ENCODE results near the gene VAMP1.
A peak's percentile ranks its signal among the peaks of the same experiment; 100 is the strongest.
"Not testable (repeated sequence)": the region's sequence is repeated elsewhere in the genome, so short reads cannot be mapped to it uniquely, and the experiment has no call there.

The VAMP1 gene, protein sequence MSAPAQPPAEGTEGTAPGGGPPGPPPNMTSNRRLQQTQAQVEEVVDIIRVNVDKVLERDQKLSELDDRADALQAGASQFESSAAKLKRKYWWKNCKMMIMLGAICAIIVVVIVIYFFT

DNA sequence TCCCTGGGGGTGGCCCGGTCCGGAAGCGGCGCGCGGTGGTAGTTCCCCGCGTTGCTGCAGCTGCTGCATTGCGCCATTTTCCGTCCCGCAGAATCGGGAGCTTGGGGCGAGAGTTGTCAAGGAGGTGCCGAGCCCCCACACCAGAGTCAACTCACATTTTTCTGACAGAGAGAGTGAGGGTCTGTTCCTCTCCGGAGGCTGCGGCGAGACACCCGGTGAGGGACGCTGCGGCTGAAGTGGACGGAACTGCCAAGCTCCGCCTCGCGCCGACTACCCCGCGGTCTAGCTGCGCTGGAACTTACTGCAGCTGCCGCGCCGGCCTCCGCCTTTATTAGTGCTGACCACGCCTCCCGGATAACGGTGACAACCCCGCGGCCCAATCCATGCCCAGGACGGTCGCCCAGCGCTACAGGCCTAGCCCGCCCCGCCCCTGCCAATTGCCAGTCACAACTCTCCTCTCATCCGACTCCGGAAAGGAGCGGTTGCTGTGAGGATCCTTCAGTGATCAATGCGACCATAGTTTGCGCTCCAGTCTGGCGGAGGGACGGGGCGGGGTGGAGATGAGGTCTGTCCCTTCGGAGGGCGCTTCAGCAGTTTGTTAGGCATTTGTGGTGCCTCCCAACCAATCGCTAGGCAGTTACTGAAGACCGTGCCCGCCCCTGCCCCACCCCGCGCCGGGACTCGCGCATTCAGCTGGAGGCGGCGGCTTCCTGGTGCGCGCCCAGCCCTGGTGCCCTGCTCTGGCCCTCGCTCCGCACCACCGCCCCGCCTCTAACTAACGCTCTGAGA is at the start of gene VAMP1:
TSS of gene VAMP1 (minus strand) at position 303 of the 789 bp plus-strand sequence. CDS start at position 157, 146 bp downstream.
- peak; percentile 99 for DNase-seq

DNA sequence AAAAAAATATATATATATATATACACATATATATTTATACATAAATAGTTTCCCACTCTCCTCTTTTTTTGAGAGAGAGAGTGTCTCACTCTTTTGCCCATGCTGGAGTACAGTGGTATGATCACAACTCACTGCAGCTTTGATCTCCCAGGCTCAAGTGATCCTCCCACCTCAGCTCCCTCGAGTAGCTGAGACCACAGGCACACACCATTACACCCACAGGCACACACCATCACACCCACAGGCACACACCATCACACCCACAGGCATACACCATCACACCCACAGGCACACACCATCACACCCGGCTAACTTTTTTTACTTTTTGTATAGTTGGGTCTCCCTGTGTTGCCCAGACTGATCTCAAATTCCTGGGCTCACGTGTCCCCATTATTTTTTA is 49.7 kb upstream of the VAMP1 start:
- no peak for DNase-seq

DNA sequence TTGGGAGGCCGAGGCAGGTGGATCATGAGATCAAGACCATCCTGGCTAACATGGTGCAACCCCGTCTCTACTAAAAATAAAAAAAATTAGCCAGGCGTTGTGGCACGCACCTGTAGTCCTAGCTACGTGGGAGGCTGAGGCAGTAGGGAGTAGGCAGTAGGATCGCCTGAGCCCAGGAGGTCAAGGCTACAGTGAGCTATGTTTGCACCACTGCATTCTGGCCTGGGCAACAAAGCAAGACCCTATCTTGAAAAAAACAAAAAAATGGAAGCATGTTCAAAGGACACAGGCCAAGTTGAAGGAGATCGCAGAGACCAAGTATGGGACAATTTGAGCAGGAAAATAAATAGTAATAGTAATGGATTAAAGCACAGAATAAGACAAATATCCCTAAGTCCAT is 37.6 kb upstream of the VAMP1 start:
- DNase-seq: no peak

DNA sequence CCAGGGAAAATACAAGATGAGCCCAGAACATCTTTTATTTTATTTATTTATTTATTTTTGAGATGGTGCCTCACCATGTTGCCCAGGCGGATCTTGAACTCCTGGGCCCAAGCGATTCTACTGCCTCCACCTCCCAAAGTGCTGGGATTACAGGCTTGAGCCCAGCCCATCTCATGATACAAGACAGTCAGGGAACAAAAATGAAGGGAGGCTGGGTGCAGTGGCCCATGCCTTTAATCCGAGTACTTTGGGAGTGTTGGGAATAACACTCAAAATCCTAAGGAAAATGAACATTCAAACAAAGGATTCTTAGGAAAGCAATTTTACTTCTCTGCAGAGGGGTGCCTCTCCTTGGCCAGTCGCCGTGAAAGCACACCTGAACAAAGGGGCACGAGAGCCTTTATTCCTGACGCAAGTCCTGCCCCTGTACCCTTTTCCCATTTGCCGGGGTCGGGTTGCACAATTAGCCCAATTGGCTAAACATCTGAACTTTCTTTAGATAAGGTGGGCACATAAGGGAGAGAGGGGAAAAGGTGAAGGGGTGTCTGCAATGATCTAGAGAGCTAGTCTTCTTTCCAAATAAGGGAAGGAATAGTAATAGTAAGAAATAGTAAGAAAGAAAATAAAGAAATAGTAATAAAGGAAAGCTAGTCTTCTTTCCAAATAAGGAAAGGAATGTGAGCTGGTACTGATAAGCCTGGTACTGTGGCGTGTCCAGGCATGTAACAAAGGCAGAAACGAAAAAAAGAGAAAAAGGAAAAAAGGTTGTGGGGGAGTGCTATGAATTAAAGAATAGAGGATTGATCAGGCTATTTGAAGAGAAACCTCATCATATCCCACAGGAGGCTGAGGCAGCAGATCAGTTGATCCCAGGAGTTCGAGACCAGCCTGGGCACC is 36.9 kb upstream of the VAMP1 start:
- no peak for DNase-seq

DNA sequence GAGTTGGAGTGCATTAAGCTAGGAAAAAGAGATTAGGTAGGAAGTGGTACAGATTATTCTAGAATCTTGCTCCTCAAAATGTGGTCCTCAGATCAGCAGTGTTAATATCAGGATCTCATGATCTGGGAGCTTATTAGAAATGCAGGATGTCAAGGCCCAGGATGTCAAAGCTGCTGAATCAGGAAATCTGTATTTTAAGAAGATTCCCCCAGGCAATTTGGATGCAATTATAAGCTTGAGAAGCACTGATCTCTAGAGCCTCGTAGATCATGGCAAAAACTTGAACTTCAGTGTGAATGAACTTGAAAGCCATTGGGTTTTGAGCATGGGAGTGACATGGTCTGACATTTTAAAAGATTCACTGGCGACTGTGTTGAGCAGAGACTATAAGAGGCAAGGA is 30.0 kb upstream of the VAMP1 start:
- DNase-seq: no peak

DNA sequence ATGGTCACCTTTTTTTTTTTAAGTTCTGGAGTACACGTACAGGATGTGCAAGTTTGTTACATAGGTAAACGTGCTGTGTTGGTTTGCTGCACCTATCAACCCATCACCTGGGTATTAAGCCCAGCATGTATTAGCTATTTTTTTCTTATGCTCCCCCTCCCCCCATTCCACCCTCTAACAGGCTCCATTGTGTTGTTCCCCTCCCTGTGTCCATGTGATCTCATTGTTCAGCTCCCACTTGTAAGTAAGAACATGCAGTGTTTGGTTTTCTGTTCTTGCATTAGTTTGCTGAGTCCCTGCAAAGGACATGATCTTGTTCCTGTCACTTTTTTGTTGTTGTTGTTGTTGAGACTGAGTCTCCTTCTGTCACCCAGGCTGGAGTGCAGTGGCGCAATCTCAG is 26.8 kb upstream of the VAMP1 start:
- DNase-seq: not testable (repeated sequence)

DNA sequence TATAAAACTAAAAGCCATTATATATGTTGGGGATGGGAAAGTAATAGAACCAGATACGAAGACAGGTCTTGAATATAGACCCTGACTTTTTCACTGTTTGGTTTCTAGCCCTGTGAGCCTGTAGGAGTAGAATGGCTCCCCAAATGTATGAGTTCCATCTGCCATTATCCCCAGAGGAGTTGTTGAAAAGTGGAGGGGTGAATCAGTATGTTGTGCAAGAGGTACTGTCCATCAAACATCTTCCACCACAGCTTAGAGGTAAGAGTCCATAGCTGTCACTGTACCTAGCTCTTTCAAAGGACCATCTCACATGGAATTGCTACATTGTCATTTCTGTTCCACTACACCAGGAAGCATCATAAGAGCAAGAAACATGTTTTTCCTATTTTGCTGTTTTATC is 24.5 kb upstream of the VAMP1 start:
- no peak for DNase-seq

DNA sequence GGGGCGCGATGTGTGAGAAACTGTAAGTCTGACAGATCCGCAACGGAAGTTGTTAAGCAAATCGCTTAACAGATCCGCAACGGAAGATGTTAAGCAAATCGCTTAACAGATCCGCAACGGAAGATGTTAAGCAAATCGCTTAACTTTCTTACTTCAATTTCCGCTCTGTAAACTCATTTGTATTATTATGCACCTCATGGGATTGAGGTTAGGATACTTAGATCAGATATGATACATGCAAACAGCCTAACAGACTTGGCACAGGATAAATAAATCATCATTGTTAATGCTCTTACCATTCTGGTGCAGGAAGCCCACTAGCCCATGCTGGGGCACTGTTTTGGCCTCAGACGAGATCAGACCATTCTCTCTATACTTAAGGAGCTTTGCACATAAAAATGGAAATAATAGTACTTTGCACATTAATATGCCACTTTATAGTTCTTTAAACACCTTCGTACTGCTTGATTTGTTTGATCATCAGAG is 23.8 kb upstream of the VAMP1 start:
- DNase-seq: peak; percentile 11

DNA sequence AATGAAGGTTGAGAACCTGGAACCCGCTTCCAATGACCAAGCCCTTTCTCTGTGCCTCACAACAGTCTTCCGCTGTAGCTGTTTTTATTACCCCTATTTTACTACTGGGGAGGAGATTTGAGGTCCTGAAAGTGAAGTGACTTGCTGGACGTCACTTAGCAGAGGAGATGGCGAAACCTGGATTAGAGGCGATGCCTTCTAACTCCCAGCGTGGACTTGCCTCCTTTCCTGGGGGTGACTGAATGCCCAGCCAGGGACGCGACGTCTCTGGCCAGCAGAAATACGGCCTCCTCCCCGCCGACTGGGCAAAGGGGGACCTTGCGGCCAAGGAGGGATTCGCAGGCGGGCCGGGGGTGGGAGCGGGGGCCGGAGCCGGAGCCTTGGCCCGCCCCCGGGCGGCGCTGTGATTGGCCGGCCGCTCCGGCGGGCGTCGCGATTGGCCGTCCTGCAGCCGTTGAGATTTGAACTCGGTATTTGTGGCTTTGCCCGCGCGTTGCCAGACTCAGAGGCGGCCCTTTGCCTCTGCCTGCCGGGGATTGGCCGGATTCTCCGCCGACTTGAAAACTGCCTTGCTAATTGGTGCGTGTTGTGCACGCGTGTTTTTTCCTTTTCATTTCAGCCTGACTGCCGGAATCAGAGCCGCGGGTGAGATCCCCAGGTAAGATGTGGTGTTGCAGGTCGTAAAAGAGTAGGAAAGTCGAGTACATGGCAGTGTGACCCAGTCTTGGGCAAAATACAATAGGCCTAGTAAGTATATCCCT is 23.2 kb upstream of the VAMP1 start, which contains the start of gene NCAPD2:
TSS of gene NCAPD2 (plus strand) at position 606 of the 761 bp plus-strand sequence. CDS start 997 bp downstream, outside the sequence.
- DNase-seq: peak; percentile 96

DNA sequence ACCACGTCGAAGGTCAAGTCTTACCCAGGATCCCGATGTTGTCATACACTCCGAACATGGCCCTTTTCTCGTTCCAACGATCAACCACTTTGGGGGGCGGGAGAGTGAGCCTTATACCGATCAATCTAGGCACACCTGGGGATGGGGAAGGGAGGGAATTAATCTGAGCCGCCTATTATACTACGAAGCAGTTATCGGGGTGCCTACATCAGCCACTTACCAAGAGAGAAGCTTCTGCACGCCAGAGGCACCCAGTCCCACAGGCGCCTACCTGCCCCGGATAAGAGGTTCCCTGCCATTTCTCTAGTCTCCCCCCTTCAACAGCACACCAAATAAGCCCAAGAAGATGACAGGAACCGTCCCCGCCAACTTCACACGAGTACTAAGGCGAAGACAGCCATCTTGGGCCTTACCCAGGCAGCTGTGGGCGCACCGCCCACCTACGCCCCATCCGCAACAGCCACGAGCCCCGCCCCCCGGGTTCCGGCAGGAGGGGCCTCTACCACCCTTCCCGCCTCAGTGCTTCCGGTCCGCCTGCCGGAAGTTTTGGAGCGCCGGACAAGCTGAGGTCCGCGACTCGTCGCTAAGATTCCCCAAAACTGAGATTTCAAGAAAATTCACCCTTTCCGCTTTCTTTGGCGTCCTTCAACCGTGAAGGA is 22.5 kb upstream of the VAMP1 start, which contains the start of gene MRPL51:
TSS of gene MRPL51 (minus strand) at position 425 of the 659 bp plus-strand sequence. CDS start at position 299, 126 bp downstream.
- DNase-seq: peak; percentile 98

DNA sequence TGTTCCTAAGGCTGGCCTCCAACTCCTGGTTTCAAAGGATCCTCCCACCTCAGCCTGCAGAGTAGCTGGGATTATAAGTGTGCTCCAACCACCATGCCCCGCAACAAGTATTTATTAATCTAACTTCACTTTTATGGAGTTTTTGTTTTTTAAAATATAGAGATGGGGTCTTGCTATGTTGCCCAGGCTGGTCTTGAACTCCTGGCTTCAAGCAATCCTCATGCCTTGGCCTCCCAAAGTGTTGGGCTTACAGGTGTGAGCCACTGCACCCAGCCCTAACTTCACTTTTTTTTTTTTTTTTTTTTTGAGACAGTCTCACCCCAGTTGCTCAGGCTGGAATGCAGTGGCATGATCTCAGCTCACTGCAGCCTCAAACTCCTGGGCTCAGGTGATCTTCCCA is 20.2 kb upstream of the VAMP1 start:
- not testable (repeated sequence) for DNase-seq

DNA sequence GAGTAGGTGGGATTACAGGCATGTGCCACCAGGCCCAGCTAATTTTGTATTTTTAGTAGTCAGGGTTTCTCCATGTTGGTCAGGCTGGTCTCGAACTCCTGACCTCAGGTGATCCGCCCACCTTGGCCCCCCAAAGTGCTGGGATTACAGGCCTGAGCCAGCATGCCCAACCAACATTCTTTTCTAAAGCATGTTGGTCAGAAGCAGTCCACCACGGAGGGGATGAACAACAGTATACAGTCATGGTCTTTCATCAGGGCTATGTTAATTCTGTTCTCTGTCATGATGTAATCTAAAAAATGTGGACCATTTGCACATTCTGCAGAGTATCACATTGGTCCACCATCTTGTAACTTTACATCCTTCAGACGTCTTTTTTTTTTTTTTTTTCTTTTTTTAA is 19.0 kb upstream of the VAMP1 start:
- no peak for DNase-seq

DNA sequence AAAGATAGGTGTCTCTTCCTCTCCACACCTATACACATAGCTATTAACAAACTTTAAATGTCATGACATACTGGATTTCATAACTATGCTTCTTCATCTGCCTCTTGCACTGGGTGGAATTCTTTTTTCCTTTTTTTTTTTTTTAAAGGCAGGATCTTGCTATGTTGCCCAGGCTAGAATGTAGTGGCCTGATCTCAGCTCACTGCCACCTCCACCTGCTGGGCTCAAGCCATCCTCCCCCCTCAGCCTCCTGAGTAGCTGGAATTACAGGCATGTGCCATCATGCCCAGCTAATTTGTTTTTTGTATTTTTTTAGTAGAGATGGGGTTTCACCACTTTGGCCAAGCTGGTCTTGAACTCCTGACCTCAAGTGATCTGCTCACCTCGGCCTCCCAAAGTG is 17.8 kb upstream of the VAMP1 start:
- DNase-seq: no peak

DNA sequence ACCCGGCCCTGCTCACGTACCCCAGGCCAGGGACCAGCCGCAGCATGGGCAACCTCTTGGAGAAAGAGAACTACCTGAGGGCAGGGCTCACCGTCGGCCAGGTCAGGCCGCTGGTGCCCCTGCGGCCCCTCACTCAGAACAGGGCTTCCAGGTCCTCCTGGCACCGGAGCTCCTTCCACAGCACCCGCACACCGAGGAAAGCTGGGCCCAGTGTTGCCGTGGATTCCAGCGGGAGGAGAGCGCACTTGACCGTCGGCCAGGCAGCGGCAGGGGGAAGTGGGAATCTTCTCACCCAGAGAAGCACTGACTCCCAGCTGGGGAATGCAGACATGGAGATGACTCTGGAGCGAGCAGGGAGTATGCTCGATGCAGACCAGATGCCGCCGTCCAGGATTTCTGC is 7.9 kb upstream of the VAMP1 start:
- no peak for DNase-seq

DNA sequence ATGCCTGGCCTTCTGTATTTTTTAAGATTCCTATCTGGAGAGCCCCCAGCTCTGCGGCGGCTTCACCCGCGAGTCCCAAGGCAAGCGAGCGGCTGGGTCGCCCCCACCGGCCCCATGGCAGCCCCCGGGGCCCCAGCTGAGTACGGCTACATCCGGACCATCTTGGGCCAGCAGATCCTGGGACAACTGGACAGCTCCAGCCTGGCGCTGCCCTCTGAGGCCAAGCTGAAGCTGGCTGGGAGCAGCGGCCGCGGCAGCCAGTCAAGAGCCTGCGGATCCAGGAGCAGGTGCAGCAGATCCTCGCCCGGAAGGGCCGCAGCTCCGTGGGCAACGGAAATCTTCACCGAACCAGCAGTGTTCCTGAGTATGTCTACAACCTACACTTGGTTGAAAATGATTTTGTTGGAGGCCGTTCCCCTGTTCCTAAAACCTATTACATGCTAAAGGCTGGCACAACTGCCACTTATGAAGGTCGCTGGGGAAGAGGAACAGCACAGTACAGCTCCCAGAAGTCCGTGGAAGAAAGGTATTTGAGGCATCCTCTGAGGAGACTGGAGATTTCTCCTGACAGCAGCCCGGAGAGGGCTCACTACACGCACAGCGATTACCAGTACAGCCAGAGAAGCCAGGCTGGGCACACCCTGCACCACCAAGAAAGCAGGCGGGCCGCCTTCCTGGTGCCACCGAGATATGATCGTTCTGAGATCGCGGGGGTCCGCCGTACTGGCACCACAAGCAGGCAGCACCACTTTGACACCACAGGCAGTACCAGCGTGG is 7.3 kb upstream of the VAMP1 start:
- not testable (repeated sequence) for DNase-seq

DNA sequence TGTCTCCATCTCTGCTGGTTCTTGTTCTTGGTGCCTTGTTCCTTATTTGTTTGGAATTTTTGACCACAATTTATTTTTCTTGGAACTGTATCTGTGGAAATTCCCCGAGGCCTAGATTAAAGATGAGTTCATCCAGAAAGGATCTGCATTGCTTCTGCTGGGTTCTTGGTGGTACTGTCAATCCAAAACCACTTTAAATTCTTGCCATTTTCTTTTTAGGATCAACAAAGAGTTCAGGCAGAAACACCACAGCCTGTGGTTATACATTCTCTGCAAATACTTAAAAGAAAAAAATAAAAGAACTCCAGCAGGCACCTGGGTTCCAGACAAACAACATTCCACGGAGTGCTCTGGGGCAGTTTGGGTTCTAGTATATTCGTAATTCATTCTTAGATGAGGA is 6.0 kb upstream of the VAMP1 start:
- DNase-seq: no peak

DNA sequence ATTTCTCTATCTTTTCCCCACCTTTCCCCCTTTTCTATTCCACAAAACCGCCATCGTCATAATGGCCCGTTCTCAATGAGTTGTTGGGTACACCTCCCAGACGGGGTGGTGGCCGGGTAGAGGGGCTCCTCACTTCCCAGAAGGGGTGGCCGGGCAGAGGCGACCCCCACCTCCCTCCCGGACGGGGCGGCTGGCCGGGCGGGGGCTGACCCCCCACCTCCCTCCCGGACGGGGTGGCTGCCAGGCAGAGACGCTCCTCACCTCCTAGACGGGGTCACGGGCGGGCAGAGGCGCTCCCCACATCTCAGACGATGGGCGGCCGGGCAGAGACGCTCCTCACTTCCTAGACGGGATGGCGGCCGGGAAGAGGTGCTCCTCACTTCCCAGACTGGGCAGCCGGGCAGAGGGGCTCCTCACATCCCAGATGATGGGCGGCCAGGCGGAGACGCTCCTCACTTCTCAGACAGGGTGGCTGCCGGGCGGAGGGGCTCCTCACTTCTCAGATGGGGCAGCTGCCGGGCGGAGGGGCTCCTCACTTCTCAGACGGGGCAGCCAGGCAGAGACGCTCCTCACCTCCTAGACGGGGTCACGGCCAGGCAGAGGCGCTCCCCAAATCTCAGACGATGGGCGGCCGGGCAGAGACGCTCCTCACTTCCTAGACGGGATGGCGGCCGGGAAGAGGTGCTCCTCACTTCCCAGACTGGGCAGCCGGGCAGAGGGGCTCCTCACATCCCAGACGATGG is 4.9 kb upstream of the VAMP1 start:
- not testable (repeated sequence) for DNase-seq

DNA sequence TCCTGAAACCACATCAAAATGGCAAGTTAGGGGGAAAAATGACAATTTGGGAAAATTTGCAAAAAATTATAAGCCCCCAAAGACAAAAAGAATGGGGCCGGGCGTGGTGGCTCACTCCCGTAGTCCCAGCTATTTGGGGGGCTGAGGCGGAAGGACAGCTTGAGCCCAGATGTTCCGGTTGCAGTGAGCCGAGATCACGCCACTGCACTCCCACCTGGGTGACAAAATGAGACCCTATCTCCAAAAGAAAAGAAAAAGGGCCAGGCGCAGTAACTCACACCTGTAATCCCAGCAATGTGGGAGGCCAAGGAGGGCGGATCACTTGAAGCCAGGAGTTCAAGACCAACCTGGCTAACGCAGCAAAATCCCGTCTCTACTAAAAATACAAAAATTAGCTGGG is 2.0 kb upstream of the VAMP1 start:
- DNase-seq: no peak

DNA sequence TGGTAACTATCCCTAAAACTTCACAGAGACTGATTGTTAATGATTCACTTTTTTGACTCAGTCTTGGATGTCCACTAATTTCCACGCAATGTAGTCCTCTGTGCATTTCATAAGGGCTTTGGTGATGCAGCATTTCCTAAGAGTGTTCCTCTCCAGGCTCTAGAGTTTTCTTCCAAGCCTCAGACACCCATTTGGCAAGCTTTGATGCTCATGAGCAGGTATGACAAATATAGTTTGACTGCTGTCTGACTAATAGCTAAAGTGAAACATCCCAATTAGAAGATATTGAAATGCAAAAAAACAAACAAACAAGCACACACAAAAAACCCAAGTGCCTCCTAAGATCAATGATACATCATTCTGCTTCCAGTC is 1.5 kb upstream of the VAMP1 start:
- DNase-seq: no peak

DNA sequence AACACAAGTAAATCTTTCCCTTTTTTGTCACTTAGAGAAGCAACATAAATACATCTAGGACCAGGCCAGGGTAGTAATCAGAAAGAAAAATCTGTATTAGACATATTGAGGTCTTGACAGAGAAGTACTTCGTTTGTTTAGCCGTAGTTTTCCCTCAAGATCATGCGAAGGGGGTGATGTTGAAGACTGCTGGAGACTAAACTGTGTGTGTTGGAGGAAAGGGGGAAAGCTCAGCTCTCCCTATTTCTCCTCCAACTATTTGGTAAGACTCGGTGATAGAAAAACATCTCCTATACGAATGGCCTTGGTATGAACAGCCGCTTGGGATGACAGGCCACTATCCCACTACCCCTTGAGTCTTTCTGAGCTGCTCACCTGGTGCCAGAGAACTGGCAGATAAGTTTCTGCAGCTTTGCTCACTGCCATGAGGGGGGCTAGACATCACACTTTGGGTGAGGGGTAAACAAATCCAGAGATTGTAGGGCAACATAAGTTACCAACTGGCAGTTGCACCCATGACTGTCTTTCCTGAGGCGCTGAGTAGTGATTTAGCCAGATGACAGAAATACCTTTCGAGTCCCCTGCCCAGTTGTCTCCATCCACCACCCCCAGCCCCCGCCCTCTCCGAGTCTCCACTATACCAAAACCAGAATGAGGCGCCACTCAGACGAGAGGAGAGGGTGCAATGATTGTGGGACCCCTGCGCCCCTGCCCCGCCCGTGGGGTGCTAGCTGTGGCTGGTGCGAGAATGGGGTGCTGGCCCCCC is 685 bp downstream of the VAMP1 start:
- DNase-seq: no peak
